Measurements from ENCODE around the gene CREBL2.

- TF ChIP-seq L3MBTL2 (conservative IDR thresholded peaks at IDR 0.05) (no peak), SP1 (IDR thresholded peaks at IDR 0.05) (no peak), NFRKB (IDR thresholded peaks at IDR 0.05) (no peak), FOXM1 (IDR thresholded peaks at IDR 0.05; ENCODE audit: borderline replicate concordance) (no peak)
Measured at GRCh38 chr12:12651752-12652151, 40.1 kb downstream of the CREBL2 start.

All from HEK293T (cell line).